Chondrocyte (in vitro differentiated cells): ENCODE results near the gene CABP2. TPM values are rescaled to one million over a fixed set of nuclear protein-coding genes. Genes with fewer than 3 reads are reported as not detected.

Experiments
- DNase-seq: peaks from one replicate; pipeline ENCODE4 v3.0.0; 2021; ENCODE audit warnings: mixed read lengths, low spot score
- H3K27ac Mint-ChIP-seq: one replicate; pipeline ENCODE4 v1.8.0; 2021; ENCODE audit warnings: mild to moderate bottlenecking, moderate library complexity, mixed read lengths; ENCODE audit not compliant: unreplicated experiment
- H3K27me3 Mint-ChIP-seq: 2 replicates; pipeline ENCODE4 v1.8.0; 2021; ENCODE audit warnings: low read depth, mixed read lengths
- H3K36me3 Mint-ChIP-seq: 2 replicates; pipeline ENCODE4 v1.8.0; 2021; ENCODE audit warnings: low read depth, mixed read lengths
- H3K4me1 Mint-ChIP-seq: 2 replicates; pipeline ENCODE4 v1.8.0; 2021; ENCODE audit warnings: low read depth, mild to moderate bottlenecking, mixed read lengths
- H3K4me3 Mint-ChIP-seq: one replicate; pipeline ENCODE4 v1.8.0; 2021; ENCODE audit warnings: mild to moderate bottlenecking, moderate library complexity, mixed read lengths; ENCODE audit not compliant: unreplicated experiment
- H3K9me3 Mint-ChIP-seq: 2 replicates; pipeline ENCODE4 v1.8.0; 2021; ENCODE audit warnings: low read depth, mixed read lengths
- total RNA-seq: library from RNA; stranded (reverse); gene quantifications from 3 replicates; pipeline ENCODE4 v1.2.1, GENCODE V29; 2021
- TF ChIP-seq, protein P1 (sequence below): fragments of 200-600 bp; sonication (generic); IDR thresholded peaks from 2 replicates; pipeline ENCODE4 v1.5.0; 2021; ENCODE audit warnings: antibody characterized with exemption, mild to moderate bottlenecking, moderate library complexity

CABP2 gene
- total RNA-seq, 1 donor from 2014 or later, result not detected

DNA sequence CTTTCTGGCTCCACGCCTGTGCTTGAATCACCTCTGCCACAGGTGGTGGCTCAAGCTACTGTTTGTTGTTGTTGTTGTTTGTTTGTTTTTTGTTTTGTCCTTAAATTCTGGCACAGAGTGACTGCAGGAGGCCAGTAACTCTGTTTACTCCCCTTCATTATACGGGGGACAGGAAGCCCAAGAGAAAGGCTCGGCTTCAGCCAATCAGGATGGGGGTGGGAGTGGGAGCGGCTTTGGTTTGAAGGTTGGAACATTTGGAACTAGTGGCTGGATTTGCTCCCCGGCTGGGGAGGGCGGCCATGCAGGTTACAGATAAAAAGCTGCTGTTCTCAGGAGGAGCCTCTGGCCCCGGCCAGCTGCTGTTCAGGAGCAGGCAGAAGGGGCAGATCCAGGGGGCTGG lies 19.7 kb upstream of the CABP2 start:
- Mint-ChIP-seq H3K9me3 (no peaks in the 10 kb centered on the region), H3K27ac (no peak overlapping the region), H3K36me3 (no peaks in the 10 kb centered on the region), H3K4me3 (no peak overlapping the region), H3K27me3 (peaks cover 2% of the 10 kb centered on the region), H3K4me1 (peaks cover 5% of the 10 kb centered on the region)
- no peak for DNase-seq
- TF ChIP-seq, protein P1, sequence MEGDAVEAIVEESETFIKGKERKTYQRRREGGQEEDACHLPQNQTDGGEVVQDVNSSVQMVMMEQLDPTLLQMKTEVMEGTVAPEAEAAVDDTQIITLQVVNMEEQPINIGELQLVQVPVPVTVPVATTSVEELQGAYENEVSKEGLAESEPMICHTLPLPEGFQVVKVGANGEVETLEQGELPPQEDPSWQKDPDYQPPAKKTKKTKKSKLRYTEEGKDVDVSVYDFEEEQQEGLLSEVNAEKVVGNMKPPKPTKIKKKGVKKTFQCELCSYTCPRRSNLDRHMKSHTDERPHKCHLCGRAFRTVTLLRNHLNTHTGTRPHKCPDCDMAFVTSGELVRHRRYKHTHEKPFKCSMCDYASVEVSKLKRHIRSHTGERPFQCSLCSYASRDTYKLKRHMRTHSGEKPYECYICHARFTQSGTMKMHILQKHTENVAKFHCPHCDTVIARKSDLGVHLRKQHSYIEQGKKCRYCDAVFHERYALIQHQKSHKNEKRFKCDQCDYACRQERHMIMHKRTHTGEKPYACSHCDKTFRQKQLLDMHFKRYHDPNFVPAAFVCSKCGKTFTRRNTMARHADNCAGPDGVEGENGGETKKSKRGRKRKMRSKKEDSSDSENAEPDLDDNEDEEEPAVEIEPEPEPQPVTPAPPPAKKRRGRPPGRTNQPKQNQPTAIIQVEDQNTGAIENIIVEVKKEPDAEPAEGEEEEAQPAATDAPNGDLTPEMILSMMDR, result no peak

DNA sequence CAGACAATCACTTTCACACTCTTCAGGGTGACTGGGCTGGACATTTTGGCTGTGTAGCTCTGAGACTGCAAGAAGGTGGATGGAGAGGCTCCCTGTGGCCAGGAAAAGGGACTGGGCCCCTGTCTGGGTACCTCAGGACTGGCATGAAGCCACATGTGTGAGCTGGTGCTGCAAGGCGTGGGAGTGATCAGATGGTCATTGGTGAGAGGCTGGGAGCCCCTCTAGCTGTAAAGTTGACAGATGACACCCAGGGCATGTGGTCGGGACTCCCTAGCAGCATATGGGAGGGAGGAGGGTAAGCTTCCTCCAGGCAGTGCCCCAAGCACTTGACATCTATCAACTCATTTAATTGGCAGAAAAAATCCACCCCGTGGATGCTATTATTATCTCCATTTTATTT lies 18.9 kb upstream of the CABP2 start:
- Mint-ChIP-seq H3K4me1 (peaks cover 5% of the 10 kb centered on the region), H3K27ac (no peak overlapping the region), H3K9me3 (no peaks in the 10 kb centered on the region), H3K36me3 (no peaks in the 10 kb centered on the region), H3K27me3 (peaks cover 2% of the 10 kb centered on the region), H3K4me3 (no peak overlapping the region)
- TF ChIP-seq, protein P1, result no peak
- no peak for DNase-seq

DNA sequence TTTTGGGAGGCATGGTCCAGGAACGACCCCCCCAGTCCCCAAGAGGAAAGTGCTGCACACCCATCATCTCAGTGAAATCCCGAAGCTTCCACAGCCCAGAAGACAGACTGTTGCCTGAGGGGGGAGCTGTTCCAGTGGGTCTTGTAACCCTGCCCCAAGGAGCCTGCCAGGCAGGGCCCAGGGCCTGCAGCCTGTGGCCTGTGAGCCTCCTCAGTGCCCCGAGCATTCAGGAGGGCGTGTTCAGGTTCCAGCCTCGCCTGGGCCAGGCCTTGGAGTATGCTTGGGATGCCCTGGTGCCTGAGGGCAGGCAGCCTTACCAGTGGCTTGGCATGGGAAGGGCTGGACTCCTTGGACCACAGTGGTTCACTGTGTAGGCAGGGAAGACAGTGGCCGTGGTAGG lies 18.0 kb upstream of the CABP2 start:
- H3K4me3 Mint-ChIP-seq, result no peak overlapping the region
- H3K27me3 Mint-ChIP-seq, result no peaks in the 10 kb centered on the region
- H3K4me1 Mint-ChIP-seq, result peaks cover 5% of the 10 kb centered on the region
- DNase-seq, result no peak
- TF ChIP-seq, protein P1, result no peak
- H3K27ac Mint-ChIP-seq, result no peak overlapping the region
- no peaks in the 10 kb centered on the region for H3K9me3 Mint-ChIP-seq
- H3K36me3 Mint-ChIP-seq, result no peaks in the 10 kb centered on the region

DNA sequence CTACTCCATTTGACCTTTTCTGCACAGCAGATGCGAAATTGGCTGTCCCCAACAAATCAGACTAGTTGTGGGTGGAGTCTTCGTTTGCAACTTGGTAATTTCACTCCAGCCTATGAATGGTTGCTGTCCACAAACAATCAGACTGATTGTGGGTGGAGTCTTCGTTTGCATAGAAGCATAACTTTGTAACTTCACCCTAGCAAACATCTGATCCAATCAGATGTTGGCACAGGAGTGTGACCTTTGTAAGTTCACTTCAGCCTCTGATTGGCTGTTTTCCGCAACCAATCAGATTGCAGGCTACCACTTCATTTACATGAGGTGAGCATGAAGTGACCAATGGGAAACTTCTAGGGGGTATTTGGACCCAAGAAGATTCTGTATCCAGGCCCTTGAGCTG lies 16.3 kb upstream of the CABP2 start:
- Mint-ChIP-seq H3K4me1 (peaks cover 2% of the 10 kb centered on the region), H3K36me3 (no peaks in the 10 kb centered on the region), H3K27ac (no peak overlapping the region), H3K4me3 (no peak overlapping the region), H3K9me3 (peaks cover 1% of the 10 kb centered on the region), H3K27me3 (no peaks in the 10 kb centered on the region)
- DNase-seq, result no peak
- TF ChIP-seq, protein P1, result no peak

DNA sequence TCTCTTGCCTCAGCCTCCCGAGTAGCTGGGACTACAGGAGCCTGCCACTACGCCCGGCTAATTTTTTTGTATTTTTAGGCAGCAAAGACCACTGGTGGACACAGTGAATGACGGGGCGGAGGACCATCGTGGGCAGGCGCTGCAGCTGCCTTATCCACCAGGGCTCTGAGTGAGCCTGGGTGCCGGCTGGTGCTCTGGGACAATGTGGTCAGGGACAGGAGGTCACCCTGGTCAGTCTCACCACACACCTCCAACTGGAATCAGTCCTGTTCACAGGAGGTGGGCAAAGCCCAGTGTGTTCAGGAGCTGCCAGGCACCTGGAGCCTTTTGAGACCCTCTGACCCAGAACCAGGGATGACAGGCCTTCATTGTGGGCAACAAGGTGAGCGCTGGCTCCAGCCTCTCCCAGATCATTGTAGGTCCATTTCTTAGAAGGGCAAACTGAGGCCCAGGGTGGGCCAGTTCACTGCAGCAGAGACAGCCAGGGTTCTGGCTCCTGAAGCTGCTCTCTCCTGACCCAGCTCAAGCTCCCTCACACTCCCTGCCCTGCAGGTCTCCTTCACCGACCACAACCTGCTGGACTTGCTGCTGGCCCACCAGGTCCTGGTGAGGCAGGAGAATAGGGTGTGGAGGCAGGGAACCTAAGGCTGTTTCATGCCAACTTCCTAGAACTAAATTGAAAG lies 15.7 kb upstream of the CABP2 start:
- TF ChIP-seq, protein P1, result no peak
- no peak for DNase-seq
- Mint-ChIP-seq H3K4me3 (no peak overlapping the region), H3K27me3 (no peaks in the 10 kb centered on the region), H3K36me3 (no peaks in the 10 kb centered on the region), H3K4me1 (no peaks in the 10 kb centered on the region), H3K27ac (no peak overlapping the region), H3K9me3 (peaks cover 6% of the 10 kb centered on the region)
